AG04450 (cell line): ENCODE results near the gene FAS. TPM values are rescaled to one million over a fixed set of nuclear protein-coding genes. Genes with fewer than 3 reads are reported as not detected.

Experiments used
- CTCF ChIA-PET: fragments of 300-600, 350-600 bp; formaldehyde crosslinking; extraction: SDS; loops from one replicate; lab custom pipeline; 2022; ENCODE audit warnings: antibody characterized with exemption, inconsistent platforms; lab: Charles Lee
- POLR2A ChIA-PET: fragments of 350-600 bp; formaldehyde crosslinking; extraction: SDS; loops from one replicate; lab custom pipeline; 2021; ENCODE audit warnings: antibody characterized with exemption, inconsistent platforms; lab: Yijun Ruan, JAX
- DNase-seq: peaks from one replicate; pipeline ENCODE4 v3.0.0-alpha.2; 2011; ENCODE audit warnings: low read depth, low spot score
- H3K27ac ChIP-seq: one replicate; pipeline ENCODE4 v1.5.1; 2012; ENCODE audit warnings: low read depth, low read length, control low read depth
- H3K27me3 ChIP-seq: one replicate; pipeline ENCODE4 v1.6.0; 2012; ENCODE audit warnings: low read length; ENCODE audit not compliant: control insufficient read depth, insufficient read depth
- H3K4me3 ChIP-seq: 2 replicates; pipeline ENCODE4 v1.5.1; 2011; ENCODE audit warnings: mild to moderate bottlenecking, low read depth, low read length, control low read depth
- H3K9me3 ChIP-seq: 2 replicates; pipeline ENCODE4 v1.5.1; 2012; ENCODE audit warnings: low read length; ENCODE audit not compliant: control insufficient read depth, insufficient read depth
- CTCF ChIP-seq: IDR thresholded peaks from 2 replicates; pipeline ENCODE4 v1.5.1; 2011; ENCODE audit warnings: low read depth, low read length, control low read depth, inconsistent platforms
- polyA minus RNA-seq: library from RNA; depleted of rRNA, polyadenylated mRNA; stranded (reverse); fragments of >200 nt; gene quantifications from 2 replicates; pipeline ENCODE4 v1.2.3, GENCODE V29; 2011; rRNA and poly(A)+ RNA removed
- polyA plus RNA-seq: library from polyadenylated mRNA; depleted of rRNA; stranded (reverse); fragments of >200 nt; gene quantifications from 2 replicates; pipeline ENCODE4 v1.2.3, GENCODE V29; 2011; rRNA removed

The FAS gene
- 67.0 and 78.4 TPM in 2 replicates for polyA plus RNA-seq
- 39.4 and 54.5 TPM in 2 replicates for polyA minus RNA-seq

- POLR2A ChIA-PET = interaction anchor here (1.0 to 2.6 kb wide), 9 partner anchors 8 to 110 kb away, joined by 3 to 17 read pairs (median 3); partner anchors contain the start of gene STAMBPL1
- CTCF ChIA-PET = interaction anchor here (1.0 to 13.4 kb wide), 9 partner anchors 9 to 227 kb away, joined by 3 to 244 read pairs (median 12); no protein-coding TSS in a partner anchor
- TF ChIP-seq CTCF = no peak
- Histone ChIP-seq H3K9me3 (no peaks in the 10 kb centered on the region; the same call in 1 of the 2 replicates), H3K27me3 (no peaks in the 10 kb centered on the region), H3K4me3 (peak within 1 kb of the TSS; percentile 89), H3K27ac (peak within 1 kb of the TSS; percentile 84)
- DNase-seq = no peak
Measured at GRCh38 chr10:88990384-88991160, at the start of gene FAS. Gene FAS, plus strand, starts transcription at chr10:88990798. Its CDS starts 79 bp downstream, at chr10:88990877.

- H3K27ac ChIP-seq = no peak overlapping the region
- CTCF ChIA-PET = interaction anchor here (1.5 to 1.7 kb wide), 2 partner anchors 46 to 105 kb away, joined by 6 to 8 read pairs; no protein-coding TSS in a partner anchor
- H3K4me3 ChIP-seq = no peak overlapping the region
- no peak for TF ChIP-seq CTCF
- no peaks in the 10 kb centered on the region for H3K27me3 ChIP-seq
- no peaks in the 10 kb centered on the region for H3K9me3 ChIP-seq
- DNase-seq = no peak
- POLR2A ChIA-PET = no interaction called here
Measured at GRCh38 chr10:88941026-88941425, 49.6 kb upstream of the FAS start.

- ChIA-PET POLR2A (no interaction called here), CTCF (interaction anchor here (1.5 to 6.6 kb wide), 4 partner anchors 44 to 274 kb away, joined by 4 to 42 read pairs (median 22); no protein-coding TSS in a partner anchor)
- no peak for TF ChIP-seq CTCF
- Histone ChIP-seq H3K27me3 (no peaks in the 10 kb centered on the region), H3K9me3 (no peaks in the 10 kb centered on the region), H3K4me3 (no peak overlapping the region), H3K27ac (no peak overlapping the region)
- DNase-seq = no peak
Measured at GRCh38 chr10:88943778-88944177, 46.8 kb upstream of the FAS start.

- ChIA-PET CTCF (interaction anchor here (1.1 to 6.6 kb wide), 8 partner anchors 8 to 379 kb away, joined by 3 to 42 read pairs (median 7); no protein-coding TSS in a partner anchor), POLR2A (interaction anchor here (1.8 kb wide), 1 partner anchor 45 kb away, joined by 6 read pairs; the partner anchor contains the start of gene FAS)
- TF ChIP-seq CTCF = no peak
- H3K27ac ChIP-seq = no peak overlapping the region
- DNase-seq = no peak
- H3K4me3 ChIP-seq = no peak overlapping the region
- no peaks in the 10 kb centered on the region for H3K9me3 ChIP-seq
- H3K27me3 ChIP-seq = no peaks in the 10 kb centered on the region
Measured at GRCh38 chr10:88944813-88945212, 45.8 kb upstream of the FAS start.
